Placental epithelial cell (primary cell): ENCODE data around the gene GJD4. TPM values are rescaled to one million over a fixed set of nuclear protein-coding genes. Genes with fewer than 3 reads are reported as not detected.

Experiments used
- total RNA-seq: library from RNA; depleted of rRNA; stranded (reverse); fragments of >200 nt; gene quantifications from 2 replicates; pipeline ENCODE4 v1.2.3, GENCODE V29; 2012

The GJD4 gene
- not detected in 2 replicates for total RNA-seq

GRCh38 chr10:35605191-35605590 is at the start of gene GJD4:
Gene GJD4 (plus strand): TSS chr10:35605341. CDS start chr10:35605568, 227 bp downstream.

GRCh38 chr10:35642035-35642792 is 37.1 kb downstream of the GJD4 start, which contains the start of gene FZD8:
Gene FZD8 (minus strand): TSS chr10:35642296. CDS start chr10:35641429, 867 bp downstream.

Other genes starting within 250 kb of the GJD4 start
- 13.8 and 19.6 TPM in 2 replicates for gene FZD8, start 37.0 kb downstream of the GJD4 start, total RNA-seq